ENCODE measurements around the gene PPFIBP2. TPM values are rescaled to one million over a fixed set of nuclear protein-coding genes. Genes with fewer than 3 reads are reported as not detected.

PPFIBP2 gene
- total RNA-seq, 3 donors from 2014 or later: 32.3 to 56.1 (median 43.3) TPM

DNA sequence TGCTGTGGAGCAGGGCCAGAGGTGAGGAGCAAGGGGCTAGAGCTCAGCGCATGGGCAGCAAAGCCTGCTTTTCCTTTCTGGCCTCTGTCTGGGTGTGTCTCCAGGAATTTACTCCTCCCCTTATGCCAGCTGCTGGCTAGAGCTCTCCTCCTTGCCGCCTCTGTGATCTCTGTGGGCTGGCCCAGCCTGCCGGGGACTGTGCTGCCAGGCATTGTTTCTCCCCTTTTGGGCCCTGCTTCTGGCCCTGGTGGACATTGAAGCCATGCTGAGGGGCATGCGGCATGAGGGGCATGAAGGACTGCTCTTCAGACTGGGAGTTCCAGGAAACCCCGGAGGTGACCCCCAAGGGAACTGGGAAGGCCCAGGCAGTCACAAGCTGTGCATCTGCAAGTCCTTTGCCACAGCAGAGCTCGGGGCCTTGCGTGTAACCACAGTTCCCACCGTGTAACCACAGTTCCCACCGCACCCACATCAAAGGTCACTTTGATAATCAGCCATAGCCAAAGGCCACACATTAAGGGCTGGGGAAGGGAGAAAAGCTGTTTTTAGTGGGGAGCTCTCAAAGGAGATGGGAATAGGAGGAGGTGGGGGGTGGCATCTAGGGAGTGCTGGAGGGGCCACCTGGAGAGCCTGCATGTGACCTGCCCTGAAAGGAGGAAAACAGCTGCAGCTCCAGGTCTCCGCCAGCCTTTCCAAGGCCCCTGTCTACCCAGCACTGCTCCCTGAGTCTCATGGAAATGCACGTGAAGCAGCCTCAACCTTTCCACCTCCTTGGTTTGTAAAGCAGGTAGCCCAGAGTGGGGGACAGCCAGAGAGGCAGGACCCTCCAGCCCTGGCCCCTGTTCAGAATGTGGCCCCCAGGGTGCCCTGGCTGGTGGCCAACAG is 62.3 kb downstream of the PPFIBP2 start:
- no peak for TF ChIP-seq POLR2A (IDR thresholded peaks at IDR 0.05)
- H3K4me3 ChIP-seq: peak overlapping the region in 2 of 3 donors; percentile 32 to 50
- peak in 1 of 2 donors; percentile 55 for DNase-seq (ENCODE audit: low spot score in 2 of 2)
- H3K27me3 ChIP-seq: no peaks in the 10 kb centered on the region
- intact Hi-C loops (cut with DNase I; ENCODE audit: low total_unique reads): no loop called here
- no peaks in the 10 kb centered on the region for H3K9me3 ChIP-seq
- H3K27ac ChIP-seq: peak overlapping the region; percentile 85 to 91
- peaks cover 26 to 43% of the 10 kb centered on the region in 2 donors for H3K4me1 ChIP-seq
- no peaks in the 10 kb centered on the region for H3K36me3 ChIP-seq

DNA sequence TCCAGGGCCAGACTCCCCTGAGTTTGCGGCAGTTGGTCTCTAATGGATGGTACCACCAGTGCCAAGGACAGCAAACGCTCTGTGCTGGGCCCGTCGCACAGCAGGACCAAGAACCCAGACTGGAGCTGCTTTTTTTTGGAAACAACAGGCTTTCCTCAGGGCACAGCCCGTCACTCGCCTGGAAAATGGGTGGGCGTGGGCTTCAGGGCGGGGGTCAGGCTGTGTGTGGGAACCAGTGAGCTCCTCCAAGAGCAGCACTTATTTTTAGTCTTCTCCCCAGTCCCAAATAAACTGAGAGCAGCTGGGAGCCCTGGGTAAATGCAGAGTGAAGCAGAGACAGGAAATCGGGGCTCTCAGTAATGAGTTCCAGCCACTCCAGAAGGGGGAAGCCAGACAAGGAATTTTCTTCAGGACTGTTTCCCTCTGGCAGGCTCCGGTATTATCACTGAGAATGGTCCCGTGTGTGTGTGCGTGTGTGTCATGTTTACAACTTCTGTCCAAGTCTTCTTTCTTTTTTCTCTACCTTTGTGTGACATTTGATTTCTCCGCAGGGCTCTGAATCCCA is 63.0 kb downstream of the PPFIBP2 start:
- DNase-seq (ENCODE audit: low spot score in 2 of 2): no peak
- no peaks in the 10 kb centered on the region for H3K36me3 ChIP-seq
- peak overlapping the region; percentile 85 to 91 for H3K27ac ChIP-seq
- peaks cover 26 to 41% of the 10 kb centered on the region in 2 donors for H3K4me1 ChIP-seq
- H3K4me3 ChIP-seq: peak overlapping the region; percentile 29 to 50 (median 32)
- no peaks in the 10 kb centered on the region for H3K9me3 ChIP-seq
- no peaks in the 10 kb centered on the region for H3K27me3 ChIP-seq
- intact Hi-C loops (cut with DNase I; ENCODE audit: low total_unique reads): no loop called here
- TF ChIP-seq POLR2AphosphoS5 (IDR thresholded peaks at IDR 0.05) (no peak), POLR2A (IDR thresholded peaks at IDR 0.05) (no peak)
- TF ChIP-seq, protein P1, sequence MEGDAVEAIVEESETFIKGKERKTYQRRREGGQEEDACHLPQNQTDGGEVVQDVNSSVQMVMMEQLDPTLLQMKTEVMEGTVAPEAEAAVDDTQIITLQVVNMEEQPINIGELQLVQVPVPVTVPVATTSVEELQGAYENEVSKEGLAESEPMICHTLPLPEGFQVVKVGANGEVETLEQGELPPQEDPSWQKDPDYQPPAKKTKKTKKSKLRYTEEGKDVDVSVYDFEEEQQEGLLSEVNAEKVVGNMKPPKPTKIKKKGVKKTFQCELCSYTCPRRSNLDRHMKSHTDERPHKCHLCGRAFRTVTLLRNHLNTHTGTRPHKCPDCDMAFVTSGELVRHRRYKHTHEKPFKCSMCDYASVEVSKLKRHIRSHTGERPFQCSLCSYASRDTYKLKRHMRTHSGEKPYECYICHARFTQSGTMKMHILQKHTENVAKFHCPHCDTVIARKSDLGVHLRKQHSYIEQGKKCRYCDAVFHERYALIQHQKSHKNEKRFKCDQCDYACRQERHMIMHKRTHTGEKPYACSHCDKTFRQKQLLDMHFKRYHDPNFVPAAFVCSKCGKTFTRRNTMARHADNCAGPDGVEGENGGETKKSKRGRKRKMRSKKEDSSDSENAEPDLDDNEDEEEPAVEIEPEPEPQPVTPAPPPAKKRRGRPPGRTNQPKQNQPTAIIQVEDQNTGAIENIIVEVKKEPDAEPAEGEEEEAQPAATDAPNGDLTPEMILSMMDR (IDR thresholded peaks at IDR 0.05): no peak

DNA sequence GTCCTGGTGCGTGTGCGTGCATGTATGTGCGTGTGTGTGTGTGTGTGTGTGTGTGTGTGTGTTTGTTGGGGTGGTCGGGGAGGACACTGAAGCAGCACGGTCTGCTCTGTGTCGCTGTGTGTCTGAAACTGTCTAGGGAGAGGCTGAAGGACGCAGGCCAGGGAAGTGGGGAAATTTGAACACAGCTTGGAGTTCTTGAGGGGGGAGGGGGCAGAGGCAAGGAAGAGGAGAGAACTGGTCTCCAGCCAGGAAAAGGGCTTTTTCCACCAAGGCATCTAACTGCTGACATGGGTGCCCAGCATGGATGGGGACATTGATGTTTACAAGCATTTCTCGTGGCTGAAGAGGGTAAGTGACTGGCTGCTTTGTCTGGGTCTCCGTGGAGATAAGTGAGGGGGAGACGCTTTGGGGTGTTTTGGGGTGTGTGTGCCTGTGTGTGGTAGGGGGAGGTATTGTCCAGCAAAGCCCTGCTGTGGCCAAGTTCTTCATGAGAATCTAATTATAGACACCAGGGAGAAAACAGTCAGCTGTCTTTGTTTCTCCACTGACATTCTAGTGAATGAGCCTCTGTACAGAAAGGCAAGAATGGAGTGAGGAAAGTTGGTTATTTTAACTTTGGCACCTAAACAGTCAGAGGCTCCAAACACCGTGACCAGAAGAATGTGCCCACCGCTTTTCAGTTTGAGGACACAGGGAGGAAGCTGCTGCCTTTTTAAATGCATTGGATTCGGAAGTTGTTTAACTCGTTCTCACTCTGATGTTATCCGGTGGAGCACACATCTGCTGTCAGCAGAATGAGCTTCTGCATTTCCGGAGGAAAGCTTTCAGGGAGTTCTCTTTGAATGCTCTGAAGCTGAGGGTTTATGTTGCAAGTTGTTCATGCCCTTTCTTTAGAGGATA is 63.7 kb downstream of the PPFIBP2 start:
- Histone ChIP-seq H3K27ac (peak overlapping the region; percentile 85 to 91), H3K4me1 (peaks cover 26 to 34% of the 10 kb centered on the region in 2 donors), H3K9me3 (no peaks in the 10 kb centered on the region), H3K4me3 (peak overlapping the region; percentile 29 to 50 (median 32)), H3K27me3 (no peaks in the 10 kb centered on the region), H3K36me3 (no peaks in the 10 kb centered on the region)
- TF ChIP-seq, protein P1 (IDR thresholded peaks at IDR 0.05): no peak
- no peak for TF ChIP-seq POLR2A (IDR thresholded peaks at IDR 0.05)
- no peak for TF ChIP-seq POLR2AphosphoS5 (IDR thresholded peaks at IDR 0.05)
- peak in 1 of 2 donors; percentile 41 for DNase-seq (ENCODE audit: low spot score in 2 of 2)
- intact Hi-C loops (cut with DNase I; ENCODE audit: low total_unique reads): no loop called here

DNA sequence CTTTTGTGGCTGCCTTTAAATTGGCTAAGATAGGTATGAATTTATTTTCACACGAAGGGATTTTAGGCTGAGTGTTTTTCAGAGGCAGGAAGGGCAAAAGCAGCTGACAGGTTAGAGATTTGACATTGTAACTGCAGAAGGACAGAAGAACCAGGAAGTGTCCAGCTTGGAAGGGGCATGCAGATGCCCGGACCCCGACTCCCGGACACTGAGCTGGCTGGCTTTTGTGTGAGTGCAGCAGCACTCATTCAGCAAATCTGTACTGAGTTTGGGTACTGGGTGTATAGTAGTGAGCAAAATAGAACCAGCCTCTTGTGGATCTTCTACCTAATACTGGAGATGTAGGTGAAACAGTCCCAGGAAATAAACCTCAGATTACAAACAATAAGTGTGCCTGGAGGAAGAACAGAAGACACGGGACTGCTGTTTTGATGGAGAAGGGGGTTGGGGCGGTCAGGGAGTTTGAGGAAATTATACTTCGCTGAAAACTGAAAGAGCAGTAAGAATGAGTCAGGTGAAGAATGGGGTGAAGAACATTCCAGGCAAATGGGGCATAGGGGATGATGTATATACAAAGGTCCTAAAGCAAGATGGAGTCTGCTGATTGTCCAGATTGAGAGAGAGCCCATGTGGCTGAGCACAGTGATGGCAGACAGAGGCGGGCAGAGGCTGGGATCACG is 64.6 kb downstream of the PPFIBP2 start:
- intact Hi-C loops (cut with DNase I; ENCODE audit: low total_unique reads): no loop called here
- peak overlapping the region; percentile 85 to 91 for H3K27ac ChIP-seq
- TF ChIP-seq POLR2AphosphoS5 (IDR thresholded peaks at IDR 0.05) (no peak), POLR2A (IDR thresholded peaks at IDR 0.05) (no peak)
- TF ChIP-seq, protein P1 (IDR thresholded peaks at IDR 0.05): no peak
- no peaks in the 10 kb centered on the region for H3K9me3 ChIP-seq
- peak overlapping the region; percentile 29 to 50 (median 32) for H3K4me3 ChIP-seq
- DNase-seq (ENCODE audit: low spot score in 2 of 2): no peak
- peaks cover 26 to 34% of the 10 kb centered on the region in 2 donors for H3K4me1 ChIP-seq
- H3K27me3 ChIP-seq: no peaks in the 10 kb centered on the region
- H3K36me3 ChIP-seq: no peaks in the 10 kb centered on the region

DNA sequence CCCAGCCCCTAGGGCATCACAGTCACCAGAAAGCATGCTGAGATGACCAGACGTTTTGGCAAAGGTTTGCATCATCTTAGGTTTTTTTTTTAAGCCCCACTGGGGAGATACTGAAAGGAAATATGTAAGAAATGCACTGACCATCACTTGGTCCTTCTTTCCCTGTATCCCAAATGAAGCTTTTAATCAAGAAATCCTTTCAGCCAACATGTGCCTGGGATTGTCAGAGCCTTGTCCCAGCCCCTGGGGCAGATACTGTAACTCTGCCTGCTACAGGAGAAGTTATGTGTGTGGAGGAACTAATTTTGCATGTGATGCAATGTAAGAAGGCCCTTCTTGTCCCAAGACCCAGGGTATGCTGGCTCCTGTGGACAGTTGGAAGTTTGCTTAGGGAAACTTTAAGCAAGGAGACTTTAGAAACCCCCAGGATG is 65.6 kb downstream of the PPFIBP2 start:
- H3K4me3 ChIP-seq: no peak overlapping the region
- peaks cover 26 to 34% of the 10 kb centered on the region in 2 donors for H3K4me1 ChIP-seq
- H3K27me3 ChIP-seq: no peaks in the 10 kb centered on the region
- H3K27ac ChIP-seq: peak overlapping the region; percentile 85 to 91
- intact Hi-C loops (cut with DNase I; ENCODE audit: low total_unique reads): no loop called here
- H3K36me3 ChIP-seq: no peaks in the 10 kb centered on the region
- DNase-seq (ENCODE audit: low spot score in 2 of 2): no peak
- H3K9me3 ChIP-seq: no peaks in the 10 kb centered on the region
- TF ChIP-seq, protein P1 (IDR thresholded peaks at IDR 0.05): no peak
- TF ChIP-seq POLR2A (IDR thresholded peaks at IDR 0.05): no peak
- no peak for TF ChIP-seq POLR2AphosphoS5 (IDR thresholded peaks at IDR 0.05)

Measured in breast epithelium (tissue), 4 donors.